Measurements from ENCODE around the gene ZBTB46.

The ZBTB46 gene

GRCh38 chr20:63836458-63837344, 5.6 kb upstream of the ZBTB46 start:
- no peak for DNase-seq (ENCODE audit: low spot score)

GRCh38 chr20:63835021-63835858, 4.2 kb upstream of the ZBTB46 start:
- peak; percentile 90 for DNase-seq (ENCODE audit: low spot score)

DNA sequence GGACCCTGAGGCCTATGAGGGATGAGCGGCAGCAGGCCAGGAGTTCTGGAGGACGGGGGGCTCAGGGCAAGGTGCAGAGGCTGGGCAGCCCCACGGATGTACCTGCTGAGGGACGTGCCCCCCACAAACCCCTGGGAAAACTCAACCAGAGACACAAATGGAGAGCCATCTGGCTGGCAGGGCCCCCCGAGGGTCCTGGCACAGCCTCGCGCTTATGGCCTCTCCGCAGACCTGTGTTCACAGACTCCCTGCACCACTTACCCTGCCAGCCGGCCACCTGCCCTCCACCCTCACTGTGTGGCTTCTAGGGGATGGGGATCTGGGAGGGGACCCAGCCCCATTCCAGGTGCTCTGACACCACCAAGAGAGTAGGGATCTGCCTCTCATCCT, 3.4 kb upstream of the ZBTB46 start:
- no peak for DNase-seq (ENCODE audit: low spot score)

GRCh38 chr20:63833776-63834490, 2.9 kb upstream of the ZBTB46 start:
- no peak for DNase-seq (ENCODE audit: low spot score)

- DNase-seq (ENCODE audit: low spot score), result peak; percentile 36
These were observed 1.1 kb upstream of the ZBTB46 start for GRCh38 chr20:63831993-63832686.

GRCh38 chr20:63831646-63831992, 555 bp upstream of the ZBTB46 start:
- no peak for DNase-seq (ENCODE audit: low spot score)

GRCh38 chr20:63829945-63830835, 874 bp downstream of the ZBTB46 start:
- DNase-seq (ENCODE audit: low spot score), result no peak

GRCh38 chr20:63829603-63829944, 1.5 kb downstream of the ZBTB46 start:
- no peak for DNase-seq (ENCODE audit: low spot score)

DNA sequence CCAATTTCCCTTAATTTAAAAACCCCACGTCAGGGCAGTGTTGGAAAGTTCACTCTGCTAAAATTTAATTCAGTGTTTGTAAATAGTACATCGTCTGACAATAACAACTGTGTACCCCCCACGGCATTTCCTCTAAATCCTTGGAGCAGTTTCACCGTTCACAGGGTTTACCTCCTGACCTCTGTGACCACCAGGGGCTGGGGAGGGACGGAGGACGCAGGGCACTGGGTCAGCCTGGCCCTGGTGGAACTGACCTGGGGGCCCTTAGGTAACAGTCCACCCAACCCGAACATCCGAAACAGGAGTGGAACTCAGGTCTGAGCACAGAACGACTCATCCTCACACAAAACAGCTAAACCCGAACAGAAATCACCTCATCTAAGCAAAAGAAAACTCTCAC, 2.1 kb downstream of the ZBTB46 start:
- DNase-seq (ENCODE audit: low spot score), result no peak

GRCh38 chr20:63828545-63828944, 2.5 kb downstream of the ZBTB46 start:
- DNase-seq (ENCODE audit: low spot score), result no peak

- DNase-seq (ENCODE audit: low spot score), result no peak
These were observed 2.9 kb downstream of the ZBTB46 start for GRCh38 chr20:63828124-63828523.

GRCh38 chr20:63826753-63827152, 4.3 kb downstream of the ZBTB46 start:
- DNase-seq (ENCODE audit: low spot score), result no peak

GRCh38 chr20:63825331-63826118, 5.5 kb downstream of the ZBTB46 start:
- no peak for DNase-seq (ENCODE audit: low spot score)

- DNase-seq (ENCODE audit: low spot score), result no peak
These were observed 7.3 kb downstream of the ZBTB46 start for GRCh38 chr20:63823691-63824311.

DNA sequence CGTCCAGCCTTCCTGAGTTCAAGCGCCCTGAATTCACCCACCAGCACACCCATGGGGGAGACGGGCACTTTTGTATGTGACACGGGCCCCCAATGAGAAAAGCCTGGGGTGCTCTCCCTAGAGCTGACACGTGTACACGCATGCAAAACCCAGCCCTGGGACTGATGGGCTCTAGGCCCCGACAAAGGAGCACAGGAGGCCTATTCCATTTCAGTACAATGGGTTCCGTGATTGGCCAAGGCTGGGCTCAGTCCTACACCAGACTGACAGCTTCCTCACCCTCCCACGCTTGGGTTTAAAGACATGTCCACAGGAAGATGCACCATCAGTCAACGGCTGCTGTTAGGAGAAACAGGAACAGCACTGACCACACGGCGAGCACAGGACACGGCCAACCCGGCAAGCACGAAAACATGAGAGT, 8.8 kb downstream of the ZBTB46 start:
- peak; percentile 48 for DNase-seq (ENCODE audit: low spot score)

- no peak for DNase-seq (ENCODE audit: low spot score)
These were observed 9.3 kb downstream of the ZBTB46 start for GRCh38 chr20:63821811-63822210.

- DNase-seq (ENCODE audit: low spot score), result peak; percentile 58
These were observed 11.7 kb downstream of the ZBTB46 start for GRCh38 chr20:63819224-63819921.

DNA sequence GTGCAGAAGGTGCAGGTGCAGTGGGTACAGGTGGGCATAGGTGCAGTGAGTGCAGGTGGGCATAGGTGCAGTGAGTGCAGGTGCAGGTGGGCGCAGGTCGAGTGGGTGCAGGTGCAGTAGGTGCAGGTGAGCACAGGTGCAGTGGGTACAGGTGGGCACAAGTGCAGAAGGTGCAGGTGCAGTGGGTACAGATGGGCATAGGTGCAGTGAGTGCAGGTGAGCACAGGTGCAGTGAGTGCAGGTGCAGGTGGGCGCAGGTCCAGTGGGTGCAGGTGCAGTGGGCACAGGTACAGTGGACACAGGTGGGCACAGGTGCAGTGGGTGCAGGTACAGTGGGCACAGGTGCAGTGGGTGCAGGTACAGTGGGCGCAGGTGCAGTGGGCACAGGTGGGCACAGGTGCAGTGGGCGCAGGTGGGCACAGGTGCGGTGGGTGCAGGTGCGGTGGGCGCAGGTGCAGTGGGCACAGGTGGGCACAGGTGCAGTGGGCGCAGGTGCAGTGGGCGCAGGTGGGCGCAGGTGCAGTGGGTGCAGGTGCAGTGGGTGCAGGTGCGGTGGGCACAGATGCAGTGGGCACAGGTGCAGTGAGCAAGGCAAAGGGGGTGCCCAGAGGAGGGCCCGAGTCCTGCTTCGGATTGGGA, 15.3 kb downstream of the ZBTB46 start:
- no peak for DNase-seq (ENCODE audit: low spot score)
